Ectodermal cell (in vitro differentiated cells): ENCODE data around the gene S100A16.
"Not testable (repeated sequence)": the region's sequence is repeated elsewhere in the genome, so short reads cannot be mapped to it uniquely, and the experiment has no call there.

Experiments used
- H3K27ac ChIP-seq: 2 replicates; pipeline ENCODE4 v1.7.0; 2013; ENCODE audit warnings: mild to moderate bottlenecking, low read depth, low read length; ENCODE audit not compliant: insufficient read depth, poor library complexity, severe bottlenecking
- H3K27me3 ChIP-seq: 2 replicates; pipeline ENCODE4 v1.7.0; 2013; ENCODE audit warnings: mild to moderate bottlenecking, low read length; ENCODE audit not compliant: insufficient read depth, control insufficient read depth, poor library complexity, severe bottlenecking
- H3K36me3 ChIP-seq: one replicate; pipeline ENCODE4 v1.7.0; 2013; ENCODE audit warnings: low read length; ENCODE audit not compliant: control insufficient read depth, insufficient read depth
- H3K4me1 ChIP-seq: one replicate; pipeline ENCODE4 v1.7.0; 2013; ENCODE audit warnings: low read length; ENCODE audit not compliant: control insufficient read depth, insufficient read depth
- H3K4me3 ChIP-seq: 2 replicates; pipeline ENCODE4 v1.7.0; 2013; ENCODE audit warnings: low read depth, low read length, control low read depth; ENCODE audit not compliant: insufficient read depth
- H3K9me3 ChIP-seq: 2 replicates; pipeline ENCODE4 v1.7.0; 2013; ENCODE audit warnings: mild to moderate bottlenecking, low read length, moderate library complexity; ENCODE audit not compliant: control insufficient read depth
- WGBS, 2 experiments: methylation state at CpG; one replicate each; pipeline ENCODE4 v1.1.7; 2013; ENCODE audit warnings: missing lambda C conversion rate in 2 of 2; 5-methylcytosine and 5-hydroxymethylcytosine counted together

The S100A16 gene

DNA sequence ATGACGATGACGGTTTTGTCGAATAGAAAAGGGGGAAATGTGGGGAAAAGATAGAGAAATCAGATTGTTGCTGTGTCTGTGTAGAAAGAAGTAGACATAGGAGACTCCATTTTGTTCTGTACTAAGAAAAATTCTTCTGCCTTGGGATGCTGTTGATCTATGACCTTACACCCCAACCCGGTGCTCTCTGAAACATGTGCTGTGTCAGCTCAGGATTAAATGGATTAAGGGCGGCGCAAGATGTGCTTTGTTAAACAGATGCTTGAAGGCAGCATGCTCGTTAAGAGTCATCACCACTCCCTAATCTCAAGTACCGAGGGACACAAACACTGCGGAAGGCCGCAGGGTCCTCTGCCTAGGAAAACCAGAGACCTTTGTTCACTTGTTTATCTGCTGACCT lies 37.4 kb downstream of the S100A16 start:
- 90 to 96% methylated on average over 6 of the region's 10 CpGs for WGBS, 2 experiments
- not testable (repeated sequence) for H3K4me3 ChIP-seq, H3K27me3 ChIP-seq, H3K27ac ChIP-seq, H3K9me3 ChIP-seq, H3K36me3 ChIP-seq
- H3K4me1 ChIP-seq, result peaks cover 16% of the 10 kb centered on the region

- H3K36me3 ChIP-seq, H3K27ac ChIP-seq, H3K9me3 ChIP-seq, H3K27me3 ChIP-seq, H3K4me3 ChIP-seq: not testable (repeated sequence)
- H3K4me1 ChIP-seq, result peaks cover 16% of the 10 kb centered on the region
- WGBS, 2 experiments, result 94% methylated on average over 35 of the region's 35 CpGs
Observed at GRCh38 chr1:153575081-153575491, 37.9 kb downstream of the S100A16 start.

- 91 to 93% methylated on average over 3 of the region's 3 CpGs for WGBS, 2 experiments
- peaks cover 5% of the 10 kb centered on the region for H3K4me1 ChIP-seq
- H3K27ac ChIP-seq, result no peak overlapping the region
Observed at GRCh38 chr1:153573351-153573750, 39.6 kb downstream of the S100A16 start.

DNA sequence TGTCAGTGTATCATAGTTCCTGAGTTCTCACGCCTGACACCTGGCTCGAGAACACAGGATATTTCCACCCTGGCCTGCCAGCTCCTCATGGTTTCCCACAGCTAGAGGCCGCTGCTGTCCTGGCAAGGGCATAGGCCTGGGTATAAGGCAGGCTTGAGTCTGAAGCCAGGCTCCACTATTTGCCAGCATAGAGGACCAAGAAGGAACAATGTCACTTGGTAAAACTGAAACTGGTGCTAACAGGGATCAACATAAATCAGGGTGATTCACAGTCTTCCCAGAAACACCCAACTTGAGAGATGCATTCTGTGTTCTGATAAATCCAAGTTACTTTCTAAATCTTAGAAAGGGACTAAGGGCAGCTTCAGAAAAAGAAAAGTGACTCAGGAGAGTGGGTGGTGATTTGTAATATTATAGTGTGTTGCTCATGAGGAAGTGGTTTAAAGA lies 40.3 kb downstream of the S100A16 start:
- H3K36me3 ChIP-seq, result no peaks in the 10 kb centered on the region
- 49 to 61% methylated on average over 3 of the region's 3 CpGs for WGBS, 2 experiments
- H3K9me3 ChIP-seq, result no peaks in the 10 kb centered on the region
- H3K4me3 ChIP-seq, result no peak overlapping the region
- peaks cover 8% of the 10 kb centered on the region for H3K4me1 ChIP-seq
- H3K27me3 ChIP-seq, result no peaks in the 10 kb centered on the region
- no peak overlapping the region for H3K27ac ChIP-seq

More at GRCh38 chr1:153573351-153573750, 39.6 kb downstream of the S100A16 start:
- Histone ChIP-seq H3K27me3 (no peaks in the 10 kb centered on the region), H3K4me3 (no peak overlapping the region), H3K9me3 (no peaks in the 10 kb centered on the region), H3K36me3 (no peaks in the 10 kb centered on the region)

DNA sequence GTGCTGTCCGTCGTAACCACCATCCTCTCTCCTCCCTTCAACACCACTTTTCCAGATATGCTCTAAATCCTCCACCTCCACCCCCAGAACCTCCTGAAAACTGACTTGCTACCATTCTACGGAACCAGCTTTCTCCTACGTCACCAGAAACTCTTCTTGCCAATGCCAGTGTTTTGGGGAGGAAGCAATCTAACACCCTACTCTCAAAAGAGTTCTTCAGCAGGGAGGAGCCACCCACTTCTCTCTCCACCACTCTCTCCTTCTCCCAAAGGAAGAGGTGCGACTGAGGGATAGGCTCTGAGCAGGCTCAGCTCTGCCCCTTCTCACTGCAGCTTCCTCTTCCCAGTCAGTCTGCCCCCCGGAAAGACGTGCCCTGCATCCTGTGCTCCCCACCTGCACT lies 41.2 kb downstream of the S100A16 start:
- no peaks in the 10 kb centered on the region for H3K9me3 ChIP-seq
- H3K4me3 ChIP-seq, result no peak overlapping the region
- H3K27me3 ChIP-seq, result no peaks in the 10 kb centered on the region
- H3K36me3 ChIP-seq, result no peaks in the 10 kb centered on the region
- H3K4me1 ChIP-seq, result peaks cover 13% of the 10 kb centered on the region
- 88 to 92% methylated on average over 7 of the region's 7 CpGs for WGBS, 2 experiments
- no peak overlapping the region for H3K27ac ChIP-seq

DNA sequence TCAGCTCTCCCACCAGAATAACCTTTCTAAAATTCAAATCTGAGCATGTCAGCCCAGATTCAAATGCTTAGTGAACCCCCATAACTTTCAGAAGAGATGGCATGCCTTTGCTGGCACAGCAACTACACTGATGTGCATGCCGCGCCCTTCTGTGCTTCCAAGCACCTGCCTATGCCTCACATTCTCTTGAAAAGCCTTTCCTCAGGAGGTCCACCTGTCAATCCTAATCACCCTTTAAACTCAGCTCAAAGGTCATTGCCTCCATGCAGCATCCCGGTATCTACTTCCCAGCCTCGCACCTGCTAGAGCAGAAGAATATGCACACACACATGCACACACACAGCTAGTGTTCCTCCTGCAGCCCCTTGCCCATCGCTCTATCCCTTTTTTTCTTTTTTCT lies 42.1 kb downstream of the S100A16 start:
- Histone ChIP-seq H3K9me3 (no peaks in the 10 kb centered on the region), H3K36me3 (no peaks in the 10 kb centered on the region)
- 91 to 95% methylated on average over 5 of the region's 5 CpGs for WGBS, 2 experiments

DNA sequence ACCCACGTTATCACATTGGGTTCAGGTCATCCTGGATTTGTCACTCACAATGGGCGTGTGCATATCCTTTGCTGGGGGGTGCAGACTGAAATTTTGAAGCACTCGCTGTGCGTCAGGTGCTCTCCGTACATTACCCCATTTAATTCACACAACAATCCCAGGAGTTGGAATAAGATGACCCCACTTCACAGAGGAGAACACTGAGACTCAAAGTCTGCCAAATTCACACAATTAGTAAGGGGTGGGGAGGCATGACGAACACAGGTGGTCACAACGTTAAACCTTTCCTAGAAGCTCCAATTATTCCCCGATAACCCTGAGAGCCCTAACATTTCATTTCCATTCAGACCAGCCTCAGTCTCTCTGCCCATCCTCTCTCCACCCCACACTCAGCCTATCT lies 43.5 kb downstream of the S100A16 start:
- H3K27ac ChIP-seq, result no peak overlapping the region
- H3K4me3 ChIP-seq, result no peak overlapping the region
- H3K36me3 ChIP-seq, result no peaks in the 10 kb centered on the region
- H3K27me3 ChIP-seq, result no peaks in the 10 kb centered on the region
- 92 to 95% methylated on average over 8 of the region's 8 CpGs for WGBS, 2 experiments
- H3K9me3 ChIP-seq, result no peaks in the 10 kb centered on the region
- peaks cover 18% of the 10 kb centered on the region for H3K4me1 ChIP-seq

More for the DNA sequence above, 42.1 kb downstream of the S100A16 start:
- Histone ChIP-seq H3K27me3 (no peaks in the 10 kb centered on the region), H3K4me1 (peaks cover 18% of the 10 kb centered on the region), H3K27ac (no peak overlapping the region), H3K4me3 (no peak overlapping the region)

DNA sequence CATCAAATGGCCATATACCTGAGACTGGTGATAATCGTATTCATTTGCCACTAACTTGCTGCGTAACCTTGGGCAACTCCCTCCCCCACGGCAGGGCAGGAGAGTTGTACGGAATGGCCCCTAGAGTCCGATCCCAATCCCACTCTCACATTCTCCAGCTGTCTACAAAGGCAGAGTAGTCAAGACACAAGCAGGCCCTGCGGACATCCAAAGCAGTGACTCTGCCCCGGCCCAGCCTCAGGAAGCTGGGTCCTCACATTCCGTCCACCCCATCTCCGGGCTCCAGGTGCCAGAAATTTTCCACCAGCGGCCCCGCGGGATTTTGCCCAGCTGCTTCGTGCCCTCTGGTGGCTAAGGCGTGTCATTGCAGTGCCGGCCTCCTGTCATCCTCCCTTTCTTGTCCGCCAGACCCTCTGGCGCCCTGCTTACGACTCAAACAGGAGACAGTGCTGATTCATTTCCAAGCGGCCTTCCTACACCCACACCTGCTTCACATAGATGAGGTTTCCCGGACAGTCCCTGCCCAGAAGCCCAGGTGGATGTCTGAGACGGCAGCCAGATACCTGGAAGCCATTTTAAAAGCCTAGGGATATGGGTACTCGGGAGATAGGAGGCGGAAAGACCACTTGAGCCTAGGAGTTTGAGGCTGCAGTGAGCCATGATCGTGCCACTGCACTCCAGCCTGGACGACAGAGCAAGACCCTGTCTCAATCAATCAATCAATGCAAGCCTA lies 44.4 kb downstream of the S100A16 start:
- 28 to 30% methylated on average over 25 of the region's 25 CpGs for WGBS, 2 experiments
- Histone ChIP-seq H3K9me3 (no peaks in the 10 kb centered on the region), H3K27me3 (no peaks in the 10 kb centered on the region), H3K36me3 (no peaks in the 10 kb centered on the region), H3K4me3 (no peak overlapping the region), H3K4me1 (peaks cover 18% of the 10 kb centered on the region), H3K27ac (no peak overlapping the region)

GRCh38 chr1:153567621-153568366 lies 45.1 kb downstream of the S100A16 start:
- Histone ChIP-seq H3K4me1 (peaks cover 18% of the 10 kb centered on the region), H3K27me3 (no peaks in the 10 kb centered on the region), H3K36me3 (no peaks in the 10 kb centered on the region), H3K9me3 (no peaks in the 10 kb centered on the region), H3K4me3 (no peak overlapping the region), H3K27ac (no peak overlapping the region)
- WGBS, 2 experiments, result 71 to 72% methylated on average over 22 of the region's 22 CpGs
